PFSK-1 (cell line): ENCODE measurements around the gene TMEM26.

Experiments
- POLR2AphosphoS5 ChIP-seq: IDR thresholded peaks from 2 replicates; pipeline ENCODE4 v1.6.1; 2012; ENCODE audit warnings: low read depth, mild to moderate bottlenecking, control low read depth, low read length, moderate library complexity
- TAF1 ChIP-seq: IDR thresholded peaks from 2 replicates; pipeline ENCODE4 v1.6.1; 2012; ENCODE audit warnings: low read length, control low read depth, borderline replicate concordance; ENCODE audit not compliant: insufficient read depth
- TF ChIP-seq, protein P1 (sequence below), 2 experiments: IDR thresholded peaks; 2 replicates each; pipeline versions ENCODE4 v1.6.1 to v1.8.0; 2011 to 2012; ENCODE audit warnings: low read depth in 2 of 2, low read length in 2 of 2, control low read depth in 1 of 2, inconsistent platforms in 1 of 2, mild to moderate bottlenecking in 1 of 2, moderate library complexity in 1 of 2; ENCODE audit not compliant: insufficient read depth in 1 of 2

DNA sequence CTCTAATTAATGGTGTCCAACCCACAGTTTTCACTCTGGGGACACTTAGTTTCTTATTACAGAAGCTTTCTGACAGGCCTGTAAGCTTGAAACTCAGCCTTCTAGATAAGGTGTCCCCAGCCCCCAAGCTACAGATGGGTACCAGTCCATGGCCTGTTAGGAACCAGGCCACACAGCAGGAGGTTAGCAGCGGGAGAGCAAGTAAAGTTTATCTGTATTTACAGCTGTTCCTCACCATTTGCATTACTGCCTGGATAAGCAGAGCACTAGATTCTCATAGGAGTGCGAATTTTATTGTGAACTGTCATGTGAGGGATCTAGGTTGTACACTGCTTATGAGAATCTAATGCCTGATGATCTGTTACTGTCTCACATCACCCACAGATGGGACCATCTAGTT is 93.7 kb downstream of the TMEM26 start:
- TF ChIP-seq TAF1 (no peak), POLR2AphosphoS5 (no peak)
- TF ChIP-seq, protein P1, sequence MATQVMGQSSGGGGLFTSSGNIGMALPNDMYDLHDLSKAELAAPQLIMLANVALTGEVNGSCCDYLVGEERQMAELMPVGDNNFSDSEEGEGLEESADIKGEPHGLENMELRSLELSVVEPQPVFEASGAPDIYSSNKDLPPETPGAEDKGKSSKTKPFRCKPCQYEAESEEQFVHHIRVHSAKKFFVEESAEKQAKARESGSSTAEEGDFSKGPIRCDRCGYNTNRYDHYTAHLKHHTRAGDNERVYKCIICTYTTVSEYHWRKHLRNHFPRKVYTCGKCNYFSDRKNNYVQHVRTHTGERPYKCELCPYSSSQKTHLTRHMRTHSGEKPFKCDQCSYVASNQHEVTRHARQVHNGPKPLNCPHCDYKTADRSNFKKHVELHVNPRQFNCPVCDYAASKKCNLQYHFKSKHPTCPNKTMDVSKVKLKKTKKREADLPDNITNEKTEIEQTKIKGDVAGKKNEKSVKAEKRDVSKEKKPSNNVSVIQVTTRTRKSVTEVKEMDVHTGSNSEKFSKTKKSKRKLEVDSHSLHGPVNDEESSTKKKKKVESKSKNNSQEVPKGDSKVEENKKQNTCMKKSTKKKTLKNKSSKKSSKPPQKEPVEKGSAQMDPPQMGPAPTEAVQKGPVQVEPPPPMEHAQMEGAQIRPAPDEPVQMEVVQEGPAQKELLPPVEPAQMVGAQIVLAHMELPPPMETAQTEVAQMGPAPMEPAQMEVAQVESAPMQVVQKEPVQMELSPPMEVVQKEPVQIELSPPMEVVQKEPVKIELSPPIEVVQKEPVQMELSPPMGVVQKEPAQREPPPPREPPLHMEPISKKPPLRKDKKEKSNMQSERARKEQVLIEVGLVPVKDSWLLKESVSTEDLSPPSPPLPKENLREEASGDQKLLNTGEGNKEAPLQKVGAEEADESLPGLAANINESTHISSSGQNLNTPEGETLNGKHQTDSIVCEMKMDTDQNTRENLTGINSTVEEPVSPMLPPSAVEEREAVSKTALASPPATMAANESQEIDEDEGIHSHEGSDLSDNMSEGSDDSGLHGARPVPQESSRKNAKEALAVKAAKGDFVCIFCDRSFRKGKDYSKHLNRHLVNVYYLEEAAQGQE (IDR thresholded peaks at IDR 0.05; ENCODE audit: insufficient read depth in 1 of 2, low read depth in 2 of 2, low read length in 2 of 2): no peak
